Tibial nerve (tissue), 4 donors: ENCODE measurements around the gene REV3L.

Experiments
- CTCF ChIP-seq, 5 experiments: fragments of 200-600 bp in 3 of 5; fragments of 450-650 bp in 2 of 5; sonication (generic) in 3 of 5; IDR thresholded peaks; one replicate each; pipeline ENCODE4 v1.5.1; 2016 to 2019; ENCODE audit warnings: antibody characterized with exemption in 5 of 5, mild to moderate bottlenecking in 3 of 5, moderate library complexity in 2 of 5
- EP300 ChIP-seq, 2 donors: sonication (generic); formaldehyde crosslinking; IDR thresholded peaks; one replicate each; pipeline ENCODE4 v1.6.1; 2017; ENCODE audit warnings: antibody characterized with exemption in 2 of 2, mild to moderate bottlenecking in 1 of 2
- POLR2A ChIP-seq, 2 donors: fragments of 450-650 bp; IDR thresholded peaks; one replicate each; pipeline ENCODE4 v1.6.1; 2017; ENCODE audit warnings: antibody characterized with exemption in 2 of 2, mild to moderate bottlenecking in 2 of 2, moderate library complexity in 2 of 2

GRCh38 chr6:111432511-111432910 is 50.5 kb downstream of the REV3L start:
- TF ChIP-seq CTCF (IDR thresholded peaks at IDR 0.05) (no peak), EP300 (IDR thresholded peaks at IDR 0.05) (no peak), POLR2A (IDR thresholded peaks at IDR 0.05) (no peak)
